Endothelial cell of umbilical vein (primary cell): ENCODE results near the gene CAV2.

Experiments
- EZH2 ChIP-seq: IDR thresholded peaks from 2 replicates; pipeline ENCODE4 v1.6.1; 2012; ENCODE audit warnings: borderline replicate concordance, low read depth, mild to moderate bottlenecking, moderate library complexity, low read length, inconsistent platforms; ENCODE audit not compliant: severe bottlenecking
- JUN ChIP-seq: IDR thresholded peaks from 2 replicates; pipeline ENCODE4 v1.6.1; 2011; ENCODE audit warnings: borderline replicate concordance, low read depth; ENCODE audit not compliant: insufficient read length, insufficient read depth
- MYC ChIP-seq: IDR thresholded peaks from one replicate; pipeline ENCODE4 v1.6.1; 2011; ENCODE audit warnings: mild to moderate bottlenecking, low read depth, low read length
- POLR2A ChIP-seq: IDR thresholded peaks from 2 replicates; pipeline ENCODE4 v1.6.1; 2012; ENCODE audit warnings: low read depth, mild to moderate bottlenecking, control low read depth, low read length
- POLR2AphosphoS5 ChIP-seq: IDR thresholded peaks from 2 replicates; pipeline ENCODE4 v1.6.1; 2012; ENCODE audit warnings: low read depth, mild to moderate bottlenecking, control low read depth, low read length, moderate library complexity; ENCODE audit not compliant: insufficient read depth
- TF ChIP-seq, protein P1 (sequence below), 2 donors: IDR thresholded peaks; 1 replicate in 1 of 2; 2 replicates in 1 of 2; pipeline ENCODE4 v1.5.1; 2011; ENCODE audit warnings: low read length in 2 of 2, mild to moderate bottlenecking in 2 of 2, moderate library complexity in 2 of 2, control low read depth in 1 of 2, inconsistent platforms in 1 of 2, low read depth in 1 of 2; ENCODE audit not compliant: insufficient read depth in 1 of 2; ENCODE audit errors: extremely low read depth in 1 of 2
- TF ChIP-seq, protein P2 (sequence below): IDR thresholded peaks from 2 replicates; pipeline ENCODE4 v1.6.1; 2011; ENCODE audit not compliant: insufficient read depth, insufficient read length

- TF ChIP-seq, protein P1, sequence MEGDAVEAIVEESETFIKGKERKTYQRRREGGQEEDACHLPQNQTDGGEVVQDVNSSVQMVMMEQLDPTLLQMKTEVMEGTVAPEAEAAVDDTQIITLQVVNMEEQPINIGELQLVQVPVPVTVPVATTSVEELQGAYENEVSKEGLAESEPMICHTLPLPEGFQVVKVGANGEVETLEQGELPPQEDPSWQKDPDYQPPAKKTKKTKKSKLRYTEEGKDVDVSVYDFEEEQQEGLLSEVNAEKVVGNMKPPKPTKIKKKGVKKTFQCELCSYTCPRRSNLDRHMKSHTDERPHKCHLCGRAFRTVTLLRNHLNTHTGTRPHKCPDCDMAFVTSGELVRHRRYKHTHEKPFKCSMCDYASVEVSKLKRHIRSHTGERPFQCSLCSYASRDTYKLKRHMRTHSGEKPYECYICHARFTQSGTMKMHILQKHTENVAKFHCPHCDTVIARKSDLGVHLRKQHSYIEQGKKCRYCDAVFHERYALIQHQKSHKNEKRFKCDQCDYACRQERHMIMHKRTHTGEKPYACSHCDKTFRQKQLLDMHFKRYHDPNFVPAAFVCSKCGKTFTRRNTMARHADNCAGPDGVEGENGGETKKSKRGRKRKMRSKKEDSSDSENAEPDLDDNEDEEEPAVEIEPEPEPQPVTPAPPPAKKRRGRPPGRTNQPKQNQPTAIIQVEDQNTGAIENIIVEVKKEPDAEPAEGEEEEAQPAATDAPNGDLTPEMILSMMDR (IDR thresholded peaks at IDR 0.05; ENCODE audit: extremely low read depth in 1 of 2, insufficient read depth in 1 of 2, low read depth in 1 of 2, low read length in 2 of 2), result no peak
- no peak for TF ChIP-seq POLR2A
- TF ChIP-seq MYC, result no peak
- no peak for TF ChIP-seq EZH2
- TF ChIP-seq, protein P2, sequence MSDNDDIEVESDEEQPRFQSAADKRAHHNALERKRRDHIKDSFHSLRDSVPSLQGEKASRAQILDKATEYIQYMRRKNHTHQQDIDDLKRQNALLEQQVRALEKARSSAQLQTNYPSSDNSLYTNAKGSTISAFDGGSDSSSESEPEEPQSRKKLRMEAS, result no peak
- no peak for TF ChIP-seq POLR2AphosphoS5
- TF ChIP-seq JUN, result no peak
Observed at GRCh38 chr7:116546054-116546453, 46.5 kb downstream of the CAV2 start.
